GM18870 (cell line): ENCODE results near the gene ZNF394.

Experiments used
- ATAC-seq: cut with Tn5 transposase; IDR thresholded peaks from one replicate; pipeline ENCODE4 v1.9.1; 2021; ENCODE audit warnings: moderate library complexity; ENCODE audit not compliant: unreplicated experiment

Gene ZNF394

DNA sequence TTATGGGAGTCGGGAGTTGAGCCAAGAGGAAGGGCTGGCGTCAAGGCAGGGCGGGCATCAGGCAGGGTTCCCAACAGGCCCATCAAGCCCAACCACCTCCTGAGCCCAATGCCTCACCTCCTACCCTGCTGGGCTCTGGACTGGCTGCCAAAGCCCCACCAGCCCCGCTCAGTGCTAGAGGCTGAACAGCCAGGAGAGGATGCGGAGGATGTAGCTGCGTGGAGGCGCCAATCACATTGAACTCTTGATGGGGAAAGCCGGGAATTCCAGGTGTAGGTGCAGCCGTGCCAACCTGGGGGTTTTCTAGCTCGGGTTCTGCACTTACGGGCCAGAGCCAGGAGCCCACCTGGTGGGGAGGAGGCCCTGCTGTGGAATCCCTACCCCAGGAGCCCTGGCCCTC is 47.0 kb downstream of the ZNF394 start:
- ATAC-seq, result no peak

GRCh38 chr7:99452541-99452940 is 47.5 kb downstream of the ZNF394 start:
- ATAC-seq, result no peak

DNA sequence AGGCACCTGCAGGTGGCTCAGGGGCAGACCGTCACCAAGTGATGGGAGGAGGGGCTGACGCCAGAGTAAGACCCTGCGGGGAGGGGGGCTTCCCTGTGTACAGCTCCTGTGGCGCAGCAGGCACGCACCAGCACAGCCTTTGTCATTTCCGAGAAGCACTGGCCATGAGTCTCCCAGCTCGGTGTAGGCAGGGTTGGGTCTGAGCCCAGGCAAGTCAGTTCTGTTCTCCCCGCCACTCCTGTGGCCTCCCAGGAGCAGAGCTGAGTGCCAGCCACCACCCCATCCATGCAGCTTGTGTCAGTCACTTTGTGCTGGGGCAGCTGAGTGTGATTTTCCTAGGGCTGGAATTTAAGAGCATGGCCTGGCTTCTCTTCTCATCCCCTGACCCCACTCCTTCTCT is 48.1 kb downstream of the ZNF394 start:
- ATAC-seq, result no peak

DNA sequence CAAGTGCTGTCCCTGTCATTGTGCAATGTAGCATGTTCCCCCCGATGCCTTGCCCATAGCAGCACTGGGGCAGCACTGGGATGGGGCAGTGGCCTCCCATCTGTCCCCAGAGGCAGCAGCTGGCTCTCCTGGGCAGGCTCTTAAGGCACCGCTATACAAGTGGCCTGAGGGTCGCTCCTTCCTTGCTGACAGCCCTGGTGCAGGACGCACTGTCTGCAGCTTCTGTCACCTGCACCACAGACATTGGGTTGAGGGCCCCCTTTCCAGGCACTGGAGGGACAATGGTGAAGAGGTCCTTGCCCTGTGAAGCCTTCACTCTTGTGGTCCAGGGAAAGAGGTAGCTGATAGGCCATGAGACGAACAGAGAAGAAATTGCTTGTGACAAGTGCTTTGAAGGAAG is 50.8 kb downstream of the ZNF394 start:
- ATAC-seq, result no peak

GRCh38 chr7:99448855-99449254 is 51.2 kb downstream of the ZNF394 start:
- no peak for ATAC-seq

DNA sequence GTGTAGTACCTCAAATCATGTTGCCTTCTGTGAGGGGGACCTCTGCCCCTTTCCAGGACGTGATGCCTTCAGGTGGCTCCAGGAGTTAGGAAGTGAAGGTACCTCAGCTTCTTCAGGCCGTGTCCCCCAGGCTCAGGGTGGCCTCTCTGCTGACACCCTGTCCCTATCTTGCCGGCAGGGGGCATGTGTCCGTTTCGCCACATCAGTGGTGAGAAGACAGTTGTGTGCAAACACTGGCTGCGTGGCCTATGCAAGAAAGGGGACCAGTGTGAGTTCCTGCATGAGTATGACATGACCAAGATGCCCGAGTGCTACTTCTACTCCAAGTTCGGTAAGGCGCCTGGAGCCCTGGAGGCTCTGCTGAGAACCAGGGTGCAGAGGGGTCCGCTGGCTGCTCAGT is 52.1 kb downstream of the ZNF394 start:
- no peak for ATAC-seq

GRCh38 chr7:99446096-99446495 is 54.0 kb downstream of the ZNF394 start:
- ATAC-seq, result no peak
